Germinal center (tissue), 1 donor: Measurements from ENCODE around the gene PITX1.
A peak's percentile ranks its signal among the peaks of the same experiment; 100 is the strongest.

Experiments used
- DNase-seq: peaks from one replicate; pipeline ENCODE4 v3.0.0; 2012; ENCODE audit warnings: mixed read lengths, low spot score

The PITX1 gene

DNA sequence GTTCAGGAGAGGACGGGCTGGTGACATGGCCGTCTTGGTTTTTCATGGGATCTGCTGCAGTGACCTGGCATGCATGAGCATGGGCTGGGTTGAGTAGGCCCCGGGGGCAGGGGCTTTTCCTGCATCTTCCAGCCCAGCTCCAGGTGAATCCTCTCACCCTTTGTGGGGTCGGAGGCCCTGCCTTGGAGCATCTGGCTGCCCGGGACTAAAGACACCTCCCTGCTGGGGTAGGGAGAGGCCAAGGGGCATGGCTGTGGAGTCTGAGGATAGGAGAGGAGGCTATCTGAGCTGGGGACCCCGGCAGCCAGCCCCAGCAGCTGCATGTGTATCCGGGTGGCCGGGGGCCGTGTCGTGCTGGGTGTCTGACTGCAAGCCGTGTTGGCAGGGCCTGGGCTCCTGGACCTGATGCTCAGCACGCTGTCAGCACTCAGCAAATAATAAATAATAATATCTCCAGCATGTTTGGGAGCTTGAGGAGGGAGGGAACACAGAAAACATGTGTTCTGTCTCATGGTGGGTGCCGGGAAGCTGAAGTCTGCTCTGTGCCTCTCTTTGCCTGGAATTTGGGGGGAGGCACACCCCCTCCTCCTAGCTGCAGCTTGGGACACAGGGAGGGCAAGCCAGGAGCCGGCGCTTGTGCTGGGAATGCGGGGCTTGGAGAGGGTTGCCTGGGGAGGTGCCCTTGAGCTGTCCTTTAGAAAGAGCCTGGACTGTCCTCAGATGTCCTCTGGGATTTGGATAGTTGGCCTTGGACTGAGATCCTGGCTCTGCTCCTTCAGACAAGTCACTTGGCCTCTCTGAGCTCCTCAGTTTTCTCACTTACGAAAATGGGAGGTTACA, 28.4 kb upstream of the PITX1 start:
- no peak for DNase-seq

DNA sequence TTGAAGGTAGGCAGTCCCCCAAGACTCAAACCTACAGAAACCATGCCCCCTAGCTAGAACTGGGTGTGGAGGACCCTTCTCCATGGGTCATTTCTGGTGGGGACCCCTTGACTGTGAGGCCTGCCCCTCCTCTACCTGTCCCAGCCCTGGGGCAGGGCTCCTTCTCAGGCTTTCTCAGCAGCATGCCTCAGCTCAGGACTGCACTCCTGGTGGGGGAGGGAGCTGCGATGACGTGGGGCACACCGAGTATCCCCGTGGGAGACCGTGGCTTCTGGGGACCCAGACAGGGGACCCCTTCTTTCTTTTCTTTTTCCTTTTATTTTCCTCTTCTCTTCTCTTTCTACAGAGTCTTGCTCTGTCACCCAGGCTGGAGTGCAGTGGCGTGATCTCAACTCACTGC, 27.0 kb upstream of the PITX1 start:
- no peak for DNase-seq

DNA sequence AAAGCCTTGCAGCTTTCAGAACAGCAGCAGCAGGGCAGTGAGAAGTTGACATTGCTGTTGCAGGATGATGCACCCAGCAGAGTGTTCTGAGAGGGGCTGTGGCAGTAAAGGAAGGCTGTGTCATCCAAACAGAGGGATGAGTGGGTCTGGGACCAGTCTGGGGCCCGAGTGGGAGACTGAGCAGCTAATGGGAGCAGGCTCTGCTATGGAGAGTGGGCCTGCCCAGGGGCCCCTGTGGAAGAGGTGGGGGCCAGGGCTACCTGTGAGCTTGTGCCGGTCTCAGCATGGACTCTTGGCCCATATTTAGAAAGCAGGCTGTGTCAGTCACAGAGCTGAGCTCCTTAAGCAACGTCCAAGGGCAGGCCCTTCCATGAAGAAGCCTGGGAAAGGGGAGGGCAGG, 26.0 kb upstream of the PITX1 start:
- no peak for DNase-seq

DNA sequence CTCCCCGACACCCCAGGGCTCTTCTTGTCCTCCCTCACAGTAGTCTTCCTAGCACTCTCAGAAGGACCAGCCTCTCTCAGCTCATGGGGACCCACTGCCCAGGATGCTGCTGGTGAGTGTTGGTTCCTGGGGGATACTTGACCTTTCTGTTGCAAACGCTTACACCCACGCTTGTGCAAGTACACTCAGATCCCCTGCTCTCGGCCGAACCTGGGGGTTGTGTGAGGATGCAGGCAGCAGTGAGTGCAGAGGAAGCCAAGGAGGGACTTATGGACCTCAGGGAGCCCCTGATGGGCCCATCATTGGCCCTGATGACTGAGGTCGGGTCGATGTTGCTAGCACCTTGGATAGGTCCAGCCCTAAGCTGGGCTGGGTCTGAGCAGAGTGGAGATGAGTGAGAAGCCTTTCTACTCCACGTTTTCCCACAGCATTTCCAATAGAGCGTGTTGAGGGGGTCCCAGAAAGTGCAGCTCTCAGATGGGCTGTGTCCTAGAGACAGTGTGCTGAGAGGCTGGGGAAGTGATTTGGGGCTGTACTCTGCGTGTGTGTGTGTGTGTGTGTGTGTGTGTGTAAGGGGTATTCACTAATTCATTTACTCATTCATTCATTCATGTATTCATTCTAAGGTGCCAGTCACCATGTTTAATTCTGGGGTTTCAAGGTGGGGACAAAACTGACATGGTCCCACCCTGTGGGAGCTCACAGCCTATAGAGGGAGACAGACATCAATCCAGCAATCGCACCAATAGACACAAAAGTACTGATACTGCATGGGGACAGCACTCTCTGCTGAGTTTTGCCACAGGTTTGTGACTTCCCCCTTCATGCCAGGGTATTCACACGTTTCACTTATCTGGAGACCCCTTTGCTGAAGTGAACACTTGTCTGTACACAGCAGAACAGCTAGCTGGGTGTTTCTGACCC, 25.2 kb upstream of the PITX1 start:
- DNase-seq: no peak

GRCh38 chr5:135058331-135058732, 24.3 kb upstream of the PITX1 start:
- no peak for DNase-seq

GRCh38 chr5:135057233-135057632, 23.2 kb upstream of the PITX1 start:
- no peak for DNase-seq

DNA sequence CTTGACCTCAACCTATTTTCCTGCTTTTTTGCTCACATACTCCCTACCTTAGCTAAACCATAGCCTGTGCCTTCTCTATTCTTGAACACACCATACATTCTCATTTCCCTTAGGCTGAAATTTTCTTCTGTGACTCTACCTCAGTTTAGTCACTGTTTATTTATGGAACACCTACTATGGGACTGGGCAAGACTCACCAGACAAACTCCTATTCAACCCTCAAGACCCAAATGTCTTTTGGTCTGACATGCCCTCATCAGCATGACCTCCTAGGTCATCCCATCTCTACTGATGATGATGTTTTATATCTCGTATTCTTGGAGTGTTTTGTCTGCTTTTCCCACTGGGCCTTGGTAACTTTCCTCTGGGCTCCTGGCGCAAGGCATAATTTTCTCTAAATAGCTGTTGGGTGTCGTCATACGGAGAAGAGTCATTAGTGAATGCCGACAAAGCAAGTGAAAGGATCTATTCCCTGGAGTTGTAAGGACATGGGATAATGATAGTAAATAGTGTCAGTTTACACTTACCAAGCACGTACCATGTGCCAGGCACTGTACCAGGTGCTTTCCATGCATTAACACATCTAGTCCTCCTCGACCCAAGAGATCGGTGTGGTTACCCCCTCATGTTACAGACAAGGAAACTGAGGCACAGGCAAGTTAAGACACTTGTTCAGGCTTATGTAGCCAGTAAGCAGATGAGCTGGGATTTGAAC, 22.4 kb upstream of the PITX1 start:
- no peak for DNase-seq

- DNase-seq: no peak
Measured at GRCh38 chr5:135055396-135055795, 21.4 kb upstream of the PITX1 start.

- DNase-seq: no peak
Measured at GRCh38 chr5:135054546-135054945, 20.5 kb upstream of the PITX1 start.

GRCh38 chr5:135053989-135054388, 20.0 kb upstream of the PITX1 start:
- DNase-seq: no peak

GRCh38 chr5:135053278-135053677, 19.2 kb upstream of the PITX1 start:
- DNase-seq: peak; percentile 89

GRCh38 chr5:135052511-135053145, 18.6 kb upstream of the PITX1 start:
- DNase-seq: no peak

GRCh38 chr5:135051872-135052271, 17.8 kb upstream of the PITX1 start:
- DNase-seq: no peak

GRCh38 chr5:135051399-135051798, 17.4 kb upstream of the PITX1 start:
- no peak for DNase-seq

GRCh38 chr5:135050244-135050767, 16.3 kb upstream of the PITX1 start:
- DNase-seq: peak; percentile 60

- no peak for DNase-seq
Measured at GRCh38 chr5:135048930-135049329, 14.9 kb upstream of the PITX1 start.

DNA sequence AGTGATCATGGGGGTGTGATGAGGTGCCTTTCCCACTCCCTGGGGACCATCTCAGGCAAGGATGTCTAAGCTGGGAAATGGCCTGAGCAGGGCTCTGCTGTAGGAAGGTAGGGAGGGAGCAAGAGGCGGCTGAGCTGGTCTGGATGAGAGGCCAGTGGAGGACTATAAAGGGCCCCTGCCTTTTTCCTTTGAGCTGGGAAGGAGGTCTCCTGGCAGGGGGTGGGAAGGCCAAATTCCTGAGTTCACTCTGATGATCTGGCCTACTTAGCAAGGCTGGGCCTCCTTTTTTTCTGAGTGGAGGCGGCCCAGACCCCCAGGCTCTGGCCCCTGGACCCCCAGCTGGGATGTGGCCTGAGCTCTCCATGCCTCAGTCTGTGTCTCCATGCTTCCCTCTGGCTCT, 14.3 kb upstream of the PITX1 start:
- DNase-seq: no peak

DNA sequence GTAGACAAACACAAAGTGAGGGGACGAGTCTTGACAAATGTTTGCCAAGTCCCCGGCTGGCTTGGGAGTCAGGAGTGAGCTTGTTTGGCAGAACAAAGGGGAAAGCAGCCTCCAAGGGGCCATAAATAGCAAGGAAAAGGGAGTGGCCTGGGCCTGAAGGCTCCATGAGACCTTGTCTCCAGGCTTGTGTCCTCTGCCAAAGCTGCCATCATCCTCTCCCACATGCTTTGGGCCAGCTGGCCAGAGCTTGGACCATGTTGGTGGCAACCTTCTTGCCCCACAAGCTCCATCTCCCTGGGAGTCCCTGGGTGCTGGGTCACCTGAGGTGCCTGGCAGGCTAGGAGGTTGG, 13.3 kb upstream of the PITX1 start:
- DNase-seq: no peak

DNA sequence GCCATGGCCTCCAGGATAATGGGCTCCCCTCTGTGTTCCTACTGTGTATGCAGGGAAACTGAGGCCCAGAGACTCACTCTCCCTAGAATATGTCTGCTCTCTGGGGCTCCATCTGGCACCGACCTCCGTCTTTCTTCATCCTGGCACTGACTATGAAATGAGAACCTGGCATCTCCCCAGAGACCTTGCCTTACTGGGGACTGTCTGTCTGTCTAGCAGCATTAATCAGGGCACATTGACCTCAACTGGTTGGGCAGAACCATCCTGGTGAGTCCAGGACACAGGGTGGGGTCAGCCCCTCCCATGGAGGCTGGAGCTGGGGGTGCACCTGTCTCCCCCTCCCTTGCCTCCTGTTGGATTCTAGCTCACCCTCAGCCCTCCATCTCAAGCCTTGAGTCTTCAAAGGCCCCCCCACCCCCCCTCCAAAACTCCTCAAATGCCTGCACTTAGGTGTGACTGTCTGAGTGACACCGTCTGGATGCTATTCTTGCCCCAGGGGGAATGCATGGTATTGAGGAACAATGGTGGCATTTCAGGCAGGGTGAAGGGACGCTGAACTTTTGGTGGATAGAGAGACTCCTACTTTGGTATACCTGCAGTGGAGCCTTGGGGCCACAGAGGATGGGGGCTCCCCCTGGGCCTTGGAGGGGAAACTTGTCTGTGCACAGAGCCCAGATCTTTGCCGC, 12.8 kb upstream of the PITX1 start:
- DNase-seq: no peak

DNA sequence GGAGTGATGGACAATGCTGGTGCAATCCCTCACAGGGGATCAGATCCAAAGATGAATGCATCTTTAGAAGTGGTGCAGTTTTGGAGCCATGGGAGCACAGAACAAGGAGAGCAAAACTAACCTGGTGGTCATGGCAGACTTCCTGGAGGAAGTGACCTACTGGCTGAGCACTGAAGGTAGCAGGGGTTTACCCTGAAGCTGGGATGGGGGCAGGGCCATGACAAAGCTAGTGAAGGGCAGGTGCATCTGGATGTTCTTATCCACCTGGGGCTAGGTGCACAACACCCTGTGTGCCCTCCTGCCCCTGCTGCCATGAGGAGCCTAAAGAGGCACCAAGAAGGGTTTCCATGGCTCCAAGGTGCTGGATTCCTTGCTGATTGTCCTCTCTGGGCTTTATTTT, 11.5 kb upstream of the PITX1 start:
- DNase-seq: no peak

DNA sequence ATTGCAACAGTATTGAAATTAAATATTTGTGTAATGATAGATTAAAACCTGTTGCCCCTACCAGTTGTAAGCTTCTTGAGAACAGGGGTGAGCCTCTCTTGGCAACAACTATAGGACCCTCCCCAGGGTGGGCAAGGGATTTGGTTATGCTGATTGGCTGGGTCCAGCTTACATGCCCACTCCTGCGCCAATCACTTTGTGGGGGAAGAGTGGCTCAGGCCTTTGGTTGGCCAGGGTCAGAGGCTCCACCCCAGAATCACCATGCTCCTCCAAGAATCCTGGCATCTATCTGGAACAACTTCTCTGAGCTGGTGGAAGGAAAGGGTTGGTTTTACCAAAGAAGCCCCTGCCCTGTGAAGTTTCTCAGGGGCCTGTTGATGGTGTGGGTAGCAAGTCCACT, 8.6 kb upstream of the PITX1 start:
- no peak for DNase-seq
